UCSD-AML1 (cell line): ENCODE measurements around the gene PNRC1.
"Not testable (repeated sequence)": the region's sequence is repeated elsewhere in the genome, so short reads cannot be mapped to it uniquely, and the experiment has no call there.

Experiments used
- DNase-seq: peaks from one replicate; lab custom pipeline; 2025; ENCODE audit not compliant: unreplicated experiment; lab: John Stamatoyannopoulos, UW

The PNRC1 gene

GRCh38 chr6:89058627-89059026 lies 21.9 kb upstream of the PNRC1 start:
- DNase-seq, result no peak

DNA sequence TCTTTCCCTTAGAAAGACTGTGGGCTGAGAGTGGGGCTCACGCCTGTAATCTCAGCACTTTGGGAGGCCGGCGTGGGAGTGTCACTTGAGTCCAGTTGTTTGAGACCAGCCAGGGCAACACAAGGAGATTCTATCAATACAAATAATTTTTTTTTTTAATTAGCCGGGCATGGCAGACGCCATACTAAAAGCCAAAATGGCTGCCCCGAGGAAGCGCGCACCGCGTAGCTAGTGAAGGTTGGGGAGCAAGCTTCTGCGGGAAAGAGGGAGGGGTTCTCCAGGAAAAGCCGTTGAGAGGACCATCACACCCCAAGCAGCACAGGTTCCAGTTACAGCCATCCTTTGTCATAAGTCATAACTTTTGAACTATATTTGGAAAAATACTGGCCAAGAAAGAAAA lies 21.3 kb upstream of the PNRC1 start:
- DNase-seq, result no peak

DNA sequence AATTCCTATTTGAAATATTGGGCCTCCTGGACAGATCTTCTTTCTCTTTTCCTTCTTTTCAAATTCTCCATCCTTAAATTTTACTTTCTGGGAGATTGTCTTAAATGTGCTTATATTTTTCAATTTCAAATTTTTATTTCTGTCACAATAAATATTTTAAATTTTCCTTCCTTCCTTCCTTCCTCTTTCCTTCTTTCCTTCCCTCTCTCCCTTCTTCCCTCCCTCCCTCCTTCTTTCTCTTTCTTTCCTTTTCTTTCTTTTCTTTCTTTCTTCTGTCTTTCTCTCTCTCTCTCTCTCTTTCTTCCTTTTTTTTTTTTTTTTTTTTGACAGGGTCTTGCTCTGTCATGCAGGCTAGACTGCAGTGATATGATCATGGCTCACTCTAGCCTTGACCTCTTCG lies 16.7 kb upstream of the PNRC1 start:
- no peak for DNase-seq

DNA sequence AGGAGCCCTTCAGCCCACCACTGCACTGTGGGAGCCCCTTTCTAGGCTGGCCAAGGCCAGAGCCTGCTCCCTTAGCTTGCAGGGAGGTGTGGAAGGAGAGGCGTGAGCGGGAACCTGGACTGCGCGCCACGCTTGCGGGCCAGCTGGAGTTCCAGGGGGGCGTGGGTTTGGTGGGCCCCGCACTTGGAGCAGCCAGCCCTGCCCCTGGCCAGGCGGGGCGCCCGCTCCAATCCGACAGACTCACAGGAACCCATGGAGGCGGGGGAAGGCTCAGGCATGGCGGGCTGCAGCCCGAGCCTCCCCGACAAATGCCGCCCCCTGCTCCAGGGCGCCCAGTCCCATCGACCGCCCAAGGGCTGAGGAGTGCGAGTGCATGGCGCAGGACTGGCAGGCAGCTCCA lies 15.6 kb upstream of the PNRC1 start:
- not testable (repeated sequence) for DNase-seq

- not testable (repeated sequence) for DNase-seq
Observed at GRCh38 chr6:89066121-89066520, 14.4 kb upstream of the PNRC1 start.

- DNase-seq, result no peak
Observed at GRCh38 chr6:89066940-89067646, 13.5 kb upstream of the PNRC1 start.

- DNase-seq, result no peak
Observed at GRCh38 chr6:89067796-89068195, 12.8 kb upstream of the PNRC1 start.

GRCh38 chr6:89068695-89069094 lies 11.9 kb upstream of the PNRC1 start:
- no peak for DNase-seq

DNA sequence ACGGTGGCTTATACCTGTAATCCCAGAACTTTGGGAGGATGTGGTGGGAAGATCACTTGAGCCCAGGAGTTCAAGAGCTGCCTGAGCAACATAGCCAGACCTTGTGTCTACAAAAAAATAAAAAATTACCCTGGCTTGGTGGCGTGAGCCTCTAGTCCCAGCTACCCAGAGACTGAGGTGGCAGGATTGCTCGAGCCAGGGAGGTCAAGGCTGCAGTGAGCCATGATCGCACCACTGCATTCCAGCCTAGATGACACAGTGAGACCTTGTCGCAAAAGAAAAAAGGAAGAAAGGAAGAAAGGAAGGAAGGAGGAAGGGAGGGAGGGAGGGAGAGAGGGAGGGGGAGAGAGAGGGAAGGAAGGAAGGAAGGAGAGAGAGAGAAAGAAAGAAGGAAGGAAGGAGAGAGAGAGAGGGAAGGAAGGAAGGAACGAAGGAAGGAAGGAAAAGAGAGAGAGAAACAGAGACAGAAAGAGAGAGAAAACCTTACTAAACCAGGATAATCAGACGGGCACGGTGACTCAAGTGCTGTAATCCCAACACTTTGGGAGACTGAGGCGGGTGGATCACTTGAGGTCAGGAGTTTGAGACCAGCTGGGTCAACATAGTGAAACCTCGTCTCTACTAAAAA lies 10.9 kb upstream of the PNRC1 start:
- no peak for DNase-seq

GRCh38 chr6:89071036-89071435 lies 9.5 kb upstream of the PNRC1 start:
- no peak for DNase-seq

- DNase-seq, result peak; percentile 34
Observed at GRCh38 chr6:89073014-89073620, 7.4 kb upstream of the PNRC1 start.

DNA sequence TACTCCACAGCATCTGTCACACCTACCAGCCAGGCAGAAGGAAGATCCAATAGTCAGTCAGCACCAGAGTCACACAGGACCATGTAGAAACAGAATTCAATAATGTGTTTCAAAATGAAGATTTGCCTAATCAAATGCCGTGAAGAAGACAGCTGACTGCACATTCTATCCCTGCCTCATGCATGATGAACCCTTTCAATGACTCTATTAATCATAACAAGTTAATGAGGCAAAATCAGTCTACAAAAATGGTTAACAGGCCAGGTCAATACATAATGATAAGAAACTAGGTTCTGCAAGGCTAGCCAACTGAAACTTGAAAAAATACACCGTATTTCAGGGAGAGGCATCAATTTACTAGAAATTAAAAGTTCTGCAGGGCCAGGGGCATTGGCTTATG lies 6.7 kb upstream of the PNRC1 start:
- DNase-seq, result no peak

DNA sequence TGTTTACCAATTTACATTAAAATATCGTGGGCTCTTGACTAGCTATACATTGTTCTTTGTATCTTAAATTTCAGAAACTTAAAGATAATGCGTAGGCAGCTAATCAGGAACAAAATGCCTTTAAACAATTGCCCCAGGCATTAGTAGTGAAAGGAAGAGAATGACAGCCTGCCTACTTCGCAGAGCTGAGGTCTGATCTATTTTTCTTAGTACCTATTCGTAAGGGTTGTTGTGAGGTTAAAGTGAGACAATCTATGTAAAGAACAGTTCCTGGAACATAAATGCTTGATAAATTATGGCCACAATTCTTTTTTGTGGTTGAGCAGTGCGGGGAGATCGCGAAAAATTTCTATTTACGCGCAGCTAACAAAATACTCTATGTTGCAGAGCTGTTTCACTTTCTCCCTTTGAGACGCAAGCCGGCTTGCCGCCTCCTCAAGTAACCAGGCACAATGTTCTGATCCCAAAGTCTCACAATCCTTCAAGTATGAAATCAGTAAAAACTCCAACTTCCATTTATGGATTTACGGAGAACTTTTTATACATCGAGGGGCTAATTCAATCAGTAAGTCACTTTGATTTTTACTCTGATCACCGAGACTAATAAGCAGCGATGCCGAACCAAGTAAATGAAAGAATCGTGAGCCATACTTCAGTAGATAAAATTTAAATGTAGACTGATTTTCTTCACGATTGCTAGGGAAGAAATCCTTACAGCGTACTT lies 878 bp upstream of the PNRC1 start:
- peak; percentile 14 for DNase-seq

DNA sequence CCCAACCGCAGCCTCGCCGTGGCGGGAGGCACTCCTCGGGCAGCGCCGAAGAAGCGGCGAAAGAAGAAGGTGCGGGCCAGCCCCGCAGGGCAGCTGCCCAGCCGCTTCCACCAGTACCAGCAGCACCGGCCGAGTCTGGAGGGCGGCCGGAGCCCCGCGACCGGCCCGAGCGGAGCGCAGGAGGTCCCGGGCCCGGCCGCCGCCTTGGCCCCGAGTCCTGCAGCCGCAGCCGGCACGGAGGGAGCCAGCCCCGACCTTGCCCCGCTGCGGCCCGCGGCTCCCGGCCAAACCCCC lies 525 bp downstream of the PNRC1 start:
- DNase-seq, result no peak

DNA sequence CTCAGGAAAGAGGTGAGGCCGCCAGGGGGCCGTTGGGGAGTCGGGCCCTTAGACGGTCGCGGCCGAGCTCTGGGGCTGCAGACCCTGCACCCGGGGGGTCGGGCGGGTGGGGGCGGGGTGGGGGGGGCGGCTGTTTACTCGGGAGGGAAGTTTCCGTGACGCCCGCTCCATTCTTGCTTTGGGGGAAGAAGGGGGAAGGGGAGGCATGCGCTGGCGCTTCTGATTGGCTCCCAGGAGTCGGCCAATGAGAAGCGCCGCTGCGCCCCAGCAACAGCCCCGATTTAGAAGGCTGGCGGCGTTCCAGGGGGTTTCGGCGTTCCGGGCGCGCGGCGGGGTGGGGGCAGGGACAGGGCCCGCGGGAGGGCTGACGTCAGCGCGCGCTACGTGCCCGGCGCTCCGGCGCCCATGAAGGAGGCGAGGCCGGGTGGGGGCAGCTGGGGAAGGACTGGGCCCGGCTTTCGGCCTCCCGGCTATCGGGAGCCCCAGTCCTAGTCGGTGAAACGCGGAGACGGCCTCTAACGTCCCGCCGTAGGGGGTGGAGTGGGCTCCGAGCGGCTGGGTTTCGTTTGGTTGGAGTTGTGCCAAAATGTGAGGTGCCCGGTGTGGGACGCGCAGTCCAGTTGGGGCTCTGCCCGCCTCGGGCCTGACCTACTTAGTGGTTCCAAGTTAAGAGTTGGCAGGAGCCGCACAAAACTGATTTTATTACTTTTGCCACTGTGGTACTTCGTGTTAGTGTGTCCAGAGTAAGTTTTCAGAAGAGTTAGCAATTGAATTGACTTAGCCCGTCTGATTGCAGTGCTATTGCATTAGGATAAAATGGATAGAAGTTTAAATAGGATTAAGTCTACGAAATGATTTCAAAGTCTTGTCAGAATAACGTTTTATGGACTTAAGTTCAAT lies 1.1 kb downstream of the PNRC1 start:
- peak; percentile 97 for DNase-seq

- no peak for DNase-seq
Observed at GRCh38 chr6:89082486-89082891, 1.9 kb downstream of the PNRC1 start.

DNA sequence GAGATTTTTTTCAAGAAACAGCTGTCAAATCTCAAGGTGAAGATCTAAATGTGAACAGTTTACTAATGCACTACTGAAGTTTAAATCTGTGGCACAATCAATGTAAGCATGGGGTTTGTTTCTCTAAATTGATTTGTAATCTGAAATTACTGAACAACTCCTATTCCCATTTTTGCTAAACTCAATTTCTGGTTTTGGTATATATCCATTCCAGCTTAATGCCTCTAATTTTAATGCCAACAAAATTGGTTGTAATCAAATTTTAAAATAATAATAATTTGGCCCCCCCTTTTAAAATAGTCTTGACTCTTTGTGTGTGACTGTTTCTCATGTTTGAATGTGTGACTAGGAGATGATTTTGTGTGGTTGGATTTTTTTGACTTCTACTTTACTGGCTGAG lies 4.0 kb downstream of the PNRC1 start:
- DNase-seq, result no peak

- DNase-seq, result no peak
Observed at GRCh38 chr6:89084954-89085353, 4.4 kb downstream of the PNRC1 start.

- DNase-seq, result no peak
Observed at GRCh38 chr6:89085409-89086205, 5.1 kb downstream of the PNRC1 start.

GRCh38 chr6:89087881-89088280 lies 7.3 kb downstream of the PNRC1 start:
- DNase-seq, result no peak
